Pancreas (tissue), 10 donors: ENCODE results near the gene PCYOX1L. TPM values are rescaled to one million over a fixed set of nuclear protein-coding genes. Genes with fewer than 3 reads are reported as not detected.

Source experiments
- ATAC-seq, 4 donors: fragments of 200-7000 bp; cut with Tn5 transposase; one replicate each; pipeline versions ENCODE4 v1.8.0 to v1.9.1; 2020; ENCODE audit warnings: mild to moderate bottlenecking in 4 of 4, moderate library complexity in 4 of 4
- DNase-seq, 6 donors: peaks; one replicate each; pipeline ENCODE4 v3.0.0-alpha.2; 2020
- FAIRE-seq: peaks from 2 replicates; lab custom pipeline; 2012; peaks lifted over from hg19 to GRCh38; lab: Jason Lieb, UNC
- H3K27ac ChIP-seq, 4 donors: fragments of 200-600 bp; sonication (generic); 1 replicate in 3 of 4; 2 replicates in 1 of 4; pipeline versions ENCODE4 v1.5.0 to v1.8.0; 2020
- H3K27me3 ChIP-seq, 4 donors: fragments of 200-600 bp; one replicate each; pipeline ENCODE4 v1.8.0; 2021
- H3K36me3 ChIP-seq, 3 donors: fragments of 200-600 bp; sonication (generic) in 1 of 3; one replicate each; pipeline versions ENCODE4 v1.5.0 to v1.8.0; 2020 to 2021
- H3K4me1 ChIP-seq, 3 donors: fragments of 200-600 bp; one replicate each; pipeline ENCODE4 v1.8.0; 2021
- H3K4me3 ChIP-seq, 4 donors: fragments of 200-600 bp; sonication (generic) in 2 of 4; one replicate each; pipeline versions ENCODE4 v1.5.0 to v1.8.0; 2020 to 2021
- H3K9me3 ChIP-seq, 4 donors: fragments of 200-600 bp; one replicate each; pipeline ENCODE4 v1.8.0; 2021
- CTCF ChIP-seq, 4 donors: fragments of 200-600 bp; sonication (generic) in 3 of 4; IDR thresholded peaks; one replicate each; pipeline versions ENCODE4 v1.5.0 to v1.8.0; 2021; ENCODE audit warnings: antibody characterized with exemption in 4 of 4
- WGBS, 2 donors: extraction: QIAGEN DNeasy Blood & Tissue Kit; methylation state at CpG; one replicate each; pipeline ENCODE4 v1.1.7; 2013; 5-methylcytosine and 5-hydroxymethylcytosine counted together
- intact Hi-C, 3 donors: fragments of 100-400 bp; cut with DNase I; formaldehyde crosslinking; loops; one replicate each; pipeline versions ENCODE4 v1.11.1 to v1.14.2; 2022
- polyA plus RNA-seq, 2 donors: library from polyadenylated mRNA; stranded (reverse); fragments of 200-250 nt; gene quantifications; one replicate each; pipeline ENCODE4 v1.2.3, GENCODE V29; 2013
- total RNA-seq, 6 donors: library from RNA; stranded (reverse); fragmentation: NEBNext Ultra II Directional in 4 of 6; extraction: Animal tissue kit (Norgen Biotek cat#: 25700) in 4 of 6; gene quantifications; one replicate each; pipeline versions ENCODE4 v1.2.1 to v1.2.4, GENCODE V29; 2021 to 2023
- donor health status: healthy with polysubstance abuse.
- donor health status: DM: no; HTN: no; CAD: no; lungs with moderate emphysema.
- donor health status: DM: no; HTN: no; CAD: no.
- donor health status: control.
- donor health status: control.
- donor health status: Bipolar disorder and iron deficiency.
- donor health status: DM: yes; HTN: yes; CAD: no.
- donor health status: DM: no; HTN: no; CAD: no.
- donor health status: DM: no; HTN: no; CAD: no.
- donor health status: DM: yes; HTN: yes; CAD: no.

Gene PCYOX1L
- total and polyA plus RNA-seq, 8 donors, result 2.1 to 11.5 (median 3.8) TPM

- no peak overlapping the region for H3K27ac ChIP-seq
- no peaks in the 10 kb centered on the region for H3K36me3 ChIP-seq
- intact Hi-C loops, result no loop called here
- H3K27me3 ChIP-seq, result no peaks in the 10 kb centered on the region
- FAIRE-seq (no peak), DNase-seq (no peak), ATAC-seq (no peak)
- no peak for TF ChIP-seq CTCF (IDR thresholded peaks at IDR 0.05)
- no peaks in the 10 kb centered on the region for H3K4me1 ChIP-seq
- no peaks in the 10 kb centered on the region for H3K9me3 ChIP-seq
- no peak overlapping the region for H3K4me3 ChIP-seq
These were observed 41.9 kb downstream of the PCYOX1L start for GRCh38 chr5:149399775-149400174.

GRCh38 chr5:149400304-149400703, 42.5 kb downstream of the PCYOX1L start:
- H3K27ac ChIP-seq, result no peak overlapping the region
- no peaks in the 10 kb centered on the region for H3K4me1 ChIP-seq
- intact Hi-C loops, result no loop called here
- no peak for TF ChIP-seq CTCF (IDR thresholded peaks at IDR 0.05)
- DNase-seq (no peak), FAIRE-seq (no peak), ATAC-seq (no peak)
- no peaks in the 10 kb centered on the region for H3K27me3 ChIP-seq
- 66 to 76% methylated on average over 6 of the region's 6 CpGs for WGBS, 2 donors
- no peaks in the 10 kb centered on the region for H3K9me3 ChIP-seq
- H3K36me3 ChIP-seq, result no peaks in the 10 kb centered on the region
- no peak overlapping the region for H3K4me3 ChIP-seq

- H3K4me3 ChIP-seq, result no peak overlapping the region
- ATAC-seq (no peak), DNase-seq (no peak), FAIRE-seq (no peak)
- H3K9me3 ChIP-seq, result no peaks in the 10 kb centered on the region
- H3K27ac ChIP-seq, result no peak overlapping the region
- no peak for TF ChIP-seq CTCF (IDR thresholded peaks at IDR 0.05)
- H3K36me3 ChIP-seq, result no peaks in the 10 kb centered on the region
- WGBS, 2 donors, result 79 to 86% methylated on average over 2 of the region's 2 CpGs
- H3K27me3 ChIP-seq, result no peaks in the 10 kb centered on the region
- intact Hi-C loops, result no loop called here
- H3K4me1 ChIP-seq, result no peaks in the 10 kb centered on the region
These were observed 43.2 kb downstream of the PCYOX1L start for GRCh38 chr5:149401051-149401450.

- no peaks in the 10 kb centered on the region for H3K9me3 ChIP-seq
- no peaks in the 10 kb centered on the region for H3K27me3 ChIP-seq
- H3K4me3 ChIP-seq, result no peak overlapping the region
- H3K4me1 ChIP-seq, result no peaks in the 10 kb centered on the region
- H3K36me3 ChIP-seq, result no peaks in the 10 kb centered on the region
- no peak for DNase-seq
- intact Hi-C loops, result no loop called here
- 93 to 94% methylated on average over 3 of the region's 3 CpGs for WGBS, 2 donors
- ATAC-seq, result no peak
- FAIRE-seq, result no peak
- H3K27ac ChIP-seq, result no peak overlapping the region
- no peak for TF ChIP-seq CTCF (IDR thresholded peaks at IDR 0.05)
These were observed 44.4 kb downstream of the PCYOX1L start for GRCh38 chr5:149402291-149402690.

GRCh38 chr5:149403923-149404745, 46.3 kb downstream of the PCYOX1L start:
- 68 to 76% methylated on average over 15 of the region's 15 CpGs for WGBS, 2 donors
- H3K27ac ChIP-seq, result no peak overlapping the region
- no peak for TF ChIP-seq CTCF (IDR thresholded peaks at IDR 0.05)
- FAIRE-seq (no peak), ATAC-seq (no peak), DNase-seq (no peak)
- no peaks in the 10 kb centered on the region for H3K36me3 ChIP-seq
- no peak overlapping the region for H3K4me3 ChIP-seq
- no peaks in the 10 kb centered on the region for H3K4me1 ChIP-seq
- H3K9me3 ChIP-seq, result no peaks in the 10 kb centered on the region
- H3K27me3 ChIP-seq, result no peaks in the 10 kb centered on the region
- intact Hi-C loops, result no loop called here
